Smooth muscle cell of the brain vasculature (primary cell): ENCODE data around the gene RNF41.
"Not testable (repeated sequence)": the region's sequence is repeated elsewhere in the genome, so short reads cannot be mapped to it uniquely, and the experiment has no call there.

Experiments
- DNase-seq: peaks from one replicate; pipeline ENCODE4 v3.0.0-alpha.2; 2012; ENCODE audit warnings: low read depth, low spot score

The RNF41 gene

GRCh38 chr12:56165369-56165768 is 56.4 kb downstream of the RNF41 start:
- DNase-seq: no peak

- DNase-seq: no peak
These were observed 57.4 kb downstream of the RNF41 start for GRCh38 chr12:56164345-56164729.

- no peak for DNase-seq
These were observed 58.0 kb downstream of the RNF41 start for GRCh38 chr12:56163533-56164344.

GRCh38 chr12:56162468-56163290 is 59.0 kb downstream of the RNF41 start:
- DNase-seq: no peak

GRCh38 chr12:56161690-56162351 is 59.9 kb downstream of the RNF41 start:
- DNase-seq: no peak

- DNase-seq: no peak
These were observed 60.6 kb downstream of the RNF41 start for GRCh38 chr12:56160894-56161689.

- DNase-seq: no peak
These were observed 61.4 kb downstream of the RNF41 start for GRCh38 chr12:56160193-56160763.

- DNase-seq: no peak
These were observed 62.1 kb downstream of the RNF41 start for GRCh38 chr12:56159482-56160192.

GRCh38 chr12:56158926-56159461 is 62.7 kb downstream of the RNF41 start:
- no peak for DNase-seq

- DNase-seq: peak; percentile 96
These were observed 63.4 kb downstream of the RNF41 start, which contains the start of gene MYL6 for GRCh38 chr12:56158029-56158925. Gene MYL6, plus strand, starts transcription at chr12:56158359. Its CDS starts 43 bp downstream, at chr12:56158402.

GRCh38 chr12:56157201-56158028 is 64.3 kb downstream of the RNF41 start:
- DNase-seq: peak; percentile 69

- not testable (repeated sequence) for DNase-seq
These were observed 65.1 kb downstream of the RNF41 start for GRCh38 chr12:56156464-56157200.

GRCh38 chr12:56155256-56155845 is 66.4 kb downstream of the RNF41 start:
- no peak for DNase-seq

- no peak for DNase-seq
These were observed 66.9 kb downstream of the RNF41 start for GRCh38 chr12:56154818-56155217.

- no peak for DNase-seq
These were observed 67.4 kb downstream of the RNF41 start for GRCh38 chr12:56154246-56154771.

GRCh38 chr12:56153678-56154065 is 68.0 kb downstream of the RNF41 start:
- no peak for DNase-seq
